Ureter (tissue), 1 donor: Measurements from ENCODE around the gene SART3. TPM values are rescaled to one million over a fixed set of nuclear protein-coding genes. Genes with fewer than 3 reads are reported as not detected.
"Not testable (repeated sequence)": the region's sequence is repeated elsewhere in the genome, so short reads cannot be mapped to it uniquely, and the experiment has no call there.

ENCODE experiments used
- DNase-seq: peaks from one replicate; pipeline ENCODE4 v3.0.0-alpha.2; 2020; ENCODE audit warnings: low spot score
- total RNA-seq: library from RNA; stranded (reverse); gene quantifications from one replicate; pipeline ENCODE4 v1.2.4, GENCODE V29; 2023
- donor health status: DM: yes; HTN: yes; CAD: no.

Gene SART3
- total RNA-seq, 1 donor from 2014 or later, result 64.9 TPM

- no peak for DNase-seq
These were observed 42.1 kb downstream of the SART3 start for GRCh38 chr12:108518716-108519496.

DNA sequence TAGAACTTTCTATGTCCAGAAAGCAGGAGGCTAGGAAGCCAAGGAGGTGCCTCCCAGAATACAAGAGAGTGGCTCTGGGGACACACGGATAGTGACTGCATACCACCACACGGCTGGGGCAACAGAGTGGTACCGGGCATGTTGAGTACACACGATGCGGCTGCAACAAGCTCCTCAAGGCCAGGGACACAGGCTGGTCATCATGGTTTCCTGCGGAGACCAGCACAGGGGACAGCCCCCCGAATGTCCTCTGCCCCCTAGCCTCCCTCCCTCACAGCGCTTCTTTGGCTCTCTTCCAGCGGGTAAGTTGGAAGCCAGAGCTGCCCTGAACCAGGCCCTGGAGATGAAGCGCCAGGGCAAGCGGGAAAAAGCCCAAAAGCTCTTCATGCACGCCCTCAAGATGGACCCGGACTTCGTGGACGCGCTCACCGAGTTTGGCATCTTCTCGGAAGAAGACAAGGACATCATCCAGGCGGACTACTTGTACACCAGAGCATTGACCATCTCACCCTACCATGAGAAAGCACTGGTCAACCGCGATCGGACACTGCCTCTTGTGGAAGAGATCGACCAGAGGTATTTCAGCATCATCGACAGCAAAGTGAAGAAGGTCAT is 42.8 kb downstream of the SART3 start:
- DNase-seq, result no peak

DNA sequence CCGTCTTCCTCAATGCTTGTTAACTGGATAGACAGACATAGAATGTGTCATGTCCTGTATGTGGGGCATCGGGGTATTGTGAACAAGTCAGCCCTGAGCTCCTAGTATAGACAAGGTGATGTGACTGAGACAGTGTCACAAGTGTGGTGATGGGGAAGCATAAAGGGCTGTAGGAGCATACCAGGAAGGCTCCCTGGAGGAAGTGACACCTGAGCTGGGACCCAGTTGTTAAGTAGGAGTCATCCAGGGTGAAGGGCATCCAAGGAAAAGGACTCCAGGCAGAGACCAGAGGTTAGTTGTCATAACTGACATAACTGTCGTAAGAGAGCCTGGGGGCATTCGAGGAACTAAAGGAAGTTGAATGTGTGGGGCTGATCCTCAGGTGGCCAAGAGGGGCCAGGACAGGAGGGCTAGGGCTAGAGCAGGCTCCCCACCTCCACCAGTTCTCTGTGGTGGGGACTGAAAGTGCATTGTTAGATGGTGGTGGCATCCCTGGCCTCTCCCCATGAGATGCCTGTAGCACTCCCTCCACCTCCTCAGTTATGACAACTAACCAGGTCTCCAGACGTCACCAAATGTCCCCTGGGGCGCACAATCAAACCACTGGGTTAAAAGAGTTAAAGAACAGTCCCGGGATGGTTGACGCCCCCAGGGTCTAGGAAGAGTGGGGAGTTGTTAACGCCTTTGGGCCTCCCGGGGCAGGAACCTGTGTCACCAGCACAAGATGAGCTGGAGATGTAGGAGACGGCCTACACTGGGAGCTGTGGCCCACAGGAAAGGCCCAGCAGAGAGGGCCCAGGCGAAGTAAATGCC is 43.5 kb downstream of the SART3 start:
- no peak for DNase-seq

GRCh38 chr12:108516511-108517275 is 44.3 kb downstream of the SART3 start:
- DNase-seq, result no peak

- no peak for DNase-seq
These were observed 45.1 kb downstream of the SART3 start for GRCh38 chr12:108515916-108516315.

GRCh38 chr12:108514973-108515814 is 45.8 kb downstream of the SART3 start, which contains the start of gene FICD:
FICD (plus strand) TSS chr12:108515277; CDS start chr12:108516973, 1,696 bp downstream.
- peak; percentile 100 for DNase-seq

GRCh38 chr12:108514468-108514972 is 46.5 kb downstream of the SART3 start:
- DNase-seq, result no peak

DNA sequence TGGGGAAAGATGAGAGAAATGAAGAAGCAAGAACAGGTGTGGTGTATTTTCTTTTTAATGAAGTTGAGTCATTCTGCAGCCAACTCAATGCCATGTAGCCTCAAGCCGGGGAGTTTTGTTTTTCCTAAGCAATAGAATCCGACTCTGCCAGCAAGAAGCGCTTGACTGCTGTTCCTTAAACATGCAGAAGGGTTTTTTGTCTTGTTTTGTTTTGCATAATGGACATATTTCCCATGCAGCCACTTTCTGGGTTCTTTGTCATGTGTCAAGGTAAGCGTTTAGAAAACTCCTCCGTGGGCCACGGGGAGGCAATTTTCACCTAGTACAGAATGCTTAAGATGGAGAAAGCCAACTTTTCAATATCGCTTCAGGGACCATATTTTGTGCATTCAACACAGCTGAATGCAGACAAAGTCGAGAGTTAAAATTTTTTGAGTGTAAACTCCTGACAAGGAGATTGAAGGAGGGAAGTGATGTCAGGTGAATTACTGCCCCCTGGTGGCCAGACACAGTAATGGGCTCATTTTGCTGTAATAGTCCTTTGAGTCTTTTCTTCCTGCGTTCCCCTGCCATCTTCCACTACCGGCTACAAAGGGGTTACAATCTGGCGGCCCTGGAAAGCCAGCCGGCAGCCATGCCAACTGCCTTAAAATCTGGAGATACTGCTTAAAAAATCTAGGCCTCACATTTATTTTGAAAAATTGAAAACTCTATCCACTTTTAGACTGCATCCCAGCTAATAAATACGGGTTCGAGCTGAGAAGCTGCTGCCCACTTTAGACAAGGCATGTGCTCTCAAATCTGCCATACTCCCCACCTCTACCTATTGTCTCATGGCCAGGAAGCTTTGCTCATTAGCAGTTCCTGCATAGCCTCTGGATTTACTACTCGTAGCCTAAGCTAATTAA is 49.1 kb downstream of the SART3 start:
- DNase-seq, result peak; percentile 77

DNA sequence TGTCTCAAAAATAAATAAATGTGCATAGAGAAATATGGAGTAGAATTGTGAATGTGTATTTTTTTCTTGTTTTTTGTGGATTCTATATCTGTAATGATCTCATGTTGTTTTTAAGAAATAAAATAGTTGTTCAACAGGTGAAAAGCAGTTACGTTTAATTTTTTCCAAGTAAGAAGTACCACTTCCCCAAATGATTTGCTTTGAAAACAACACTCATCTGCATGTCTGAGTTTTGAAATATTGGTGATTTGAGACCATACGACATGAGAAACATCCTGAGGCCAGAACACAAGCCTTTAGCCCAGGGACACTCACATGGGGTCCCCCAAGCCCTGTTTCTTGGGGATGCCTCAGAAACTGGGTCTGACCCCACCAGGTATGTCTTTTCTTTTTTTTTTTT is 50.1 kb downstream of the SART3 start:
- DNase-seq, result no peak

DNA sequence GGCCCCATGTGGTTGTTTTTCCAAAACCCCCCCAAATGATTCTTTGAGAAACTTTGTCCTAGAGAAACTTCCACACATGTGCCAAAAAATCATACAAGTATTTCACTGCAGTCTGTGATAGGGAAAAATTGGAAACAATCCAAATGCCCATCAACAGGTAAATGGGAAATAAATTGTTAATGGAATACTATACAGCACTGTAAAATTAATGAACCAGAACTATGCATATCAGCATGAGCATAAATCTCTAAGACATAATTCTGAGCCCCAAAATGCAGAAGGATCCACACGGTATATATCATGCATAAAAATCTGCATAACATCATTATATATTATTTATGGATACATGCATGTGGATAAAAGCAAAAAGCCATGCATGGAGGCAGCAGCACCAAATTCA is 51.2 kb downstream of the SART3 start:
- no peak for DNase-seq

DNA sequence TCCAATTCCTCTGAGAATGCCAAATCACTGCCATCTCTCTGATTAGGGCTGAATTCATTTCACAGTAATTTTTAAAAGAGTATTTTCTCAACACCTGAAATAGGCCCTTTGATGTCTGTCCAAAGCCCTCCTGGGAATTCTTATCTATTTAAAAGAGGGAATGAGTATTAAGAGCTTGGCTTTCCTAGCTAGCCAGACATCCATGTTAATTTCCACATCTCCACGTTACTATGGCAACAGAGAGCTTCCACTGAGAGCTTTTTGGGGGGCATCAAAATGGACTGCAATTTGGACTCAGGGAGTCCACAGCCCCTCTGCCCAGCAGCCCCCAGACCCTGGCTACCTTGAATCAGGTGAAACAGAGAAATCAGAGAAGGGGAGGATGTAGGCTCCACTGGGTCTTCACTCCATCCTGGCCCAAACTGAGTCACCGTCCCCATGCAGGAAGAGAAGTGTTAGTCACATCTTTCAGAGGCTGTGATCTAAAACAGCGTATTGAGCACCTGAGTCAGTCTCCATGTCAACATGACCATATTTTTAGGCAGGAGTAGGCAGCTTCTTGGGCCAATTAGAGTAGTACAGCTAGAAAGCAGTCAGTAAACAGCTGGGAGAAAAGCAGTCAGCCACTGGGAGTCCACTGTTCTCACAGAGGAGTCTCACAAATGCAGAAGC is 52.9 kb downstream of the SART3 start:
- no peak for DNase-seq

GRCh38 chr12:108505129-108505528 is 55.8 kb downstream of the SART3 start:
- DNase-seq, result no peak

DNA sequence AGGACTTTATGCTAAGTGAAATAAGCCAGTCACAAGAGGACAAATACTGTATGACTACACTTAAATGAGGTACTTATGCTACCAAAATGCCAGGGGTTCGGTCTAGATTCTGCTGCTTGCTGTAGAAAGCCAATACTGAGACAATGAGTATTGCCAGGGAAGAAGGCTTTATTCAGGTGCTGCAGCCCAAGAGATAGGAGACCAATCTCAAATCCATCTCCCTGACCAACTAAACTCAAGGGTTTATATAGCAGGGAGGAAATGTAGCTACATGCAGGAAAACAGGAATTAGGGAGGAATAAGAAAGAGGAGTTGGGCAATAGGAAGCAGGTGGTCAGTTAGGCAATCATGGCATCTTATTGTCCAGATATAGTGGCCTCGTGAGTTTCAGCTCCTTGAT is 58.1 kb downstream of the SART3 start:
- no peak for DNase-seq

DNA sequence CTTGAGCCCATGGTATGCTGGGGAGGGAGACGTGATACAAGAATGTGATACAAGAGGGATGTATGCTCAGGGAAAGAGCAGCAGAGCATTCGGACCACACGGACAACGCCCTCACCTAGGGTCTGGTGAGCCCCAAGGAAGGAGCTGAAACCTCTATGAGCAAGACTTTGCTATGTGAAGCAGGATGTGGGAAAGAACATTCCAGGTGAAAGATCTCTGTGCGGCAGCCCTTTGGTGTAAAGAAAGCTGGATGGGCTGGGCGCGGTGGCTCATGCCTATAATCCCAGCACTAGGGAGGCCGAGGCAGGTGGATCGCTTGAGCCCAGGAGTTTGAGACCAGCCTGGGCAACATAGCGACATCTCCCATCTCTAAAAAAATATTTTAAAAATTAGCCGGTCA is 62.8 kb downstream of the SART3 start:
- DNase-seq, result no peak

GRCh38 chr12:108495823-108496579 is 65.0 kb downstream of the SART3 start:
- DNase-seq, result no peak

GRCh38 chr12:108495054-108495453 is 65.9 kb downstream of the SART3 start:
- no peak for DNase-seq

- no peak for DNase-seq
These were observed 69.7 kb downstream of the SART3 start for GRCh38 chr12:108491256-108491655.

GRCh38 chr12:108487029-108487428 is 73.9 kb downstream of the SART3 start:
- DNase-seq, result not testable (repeated sequence)
